Measurements from ENCODE around the gene CTDSP2.
"Not testable (repeated sequence)": the region's sequence is repeated elsewhere in the genome, so short reads cannot be mapped to it uniquely, and the experiment has no call there.

CTDSP2 gene

DNA sequence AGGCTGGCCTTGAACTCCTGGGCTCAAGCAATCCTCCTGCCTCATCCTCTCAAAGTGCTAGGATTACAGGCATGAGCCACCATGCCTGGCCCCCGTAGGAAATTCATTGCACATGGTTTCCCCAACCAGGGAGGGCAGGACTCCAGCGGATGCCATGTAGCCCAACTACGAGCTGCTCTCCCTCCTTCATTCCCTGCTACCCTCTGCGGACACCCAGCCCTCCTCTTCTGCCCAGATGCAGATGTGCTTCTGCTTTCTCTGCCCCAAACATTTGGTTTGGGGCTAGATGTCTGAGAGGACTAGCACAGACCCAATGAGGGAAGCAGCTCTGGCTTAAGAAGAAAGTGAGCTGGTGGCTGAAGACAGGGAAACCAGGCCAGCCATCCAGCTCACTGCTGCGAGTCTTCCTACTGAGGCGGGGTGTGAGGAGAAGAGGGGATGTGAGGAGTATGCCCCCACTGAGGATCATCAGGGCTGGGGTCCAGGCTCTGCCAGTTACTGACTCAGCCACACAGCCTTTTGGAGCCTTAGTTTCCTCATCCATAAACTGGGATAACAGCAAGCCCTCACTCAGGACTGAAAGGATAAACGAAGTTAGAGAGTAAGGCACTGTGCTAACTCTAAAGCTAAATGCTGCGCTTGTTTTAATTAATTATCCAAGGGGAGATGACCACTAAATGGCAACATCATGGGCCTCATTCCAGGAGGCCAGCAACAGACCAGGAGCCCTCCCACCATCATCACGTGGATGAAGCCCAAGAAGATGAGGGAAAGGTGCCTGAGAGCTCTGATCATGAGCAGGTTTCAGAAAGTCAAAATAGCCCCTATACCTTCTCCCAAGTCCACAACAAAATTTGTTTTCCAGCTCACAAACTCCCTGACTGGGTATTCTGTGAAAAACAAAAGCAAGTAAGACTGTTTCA is 10.9 kb downstream of the CTDSP2 start:
- no peak for DNase-seq (ENCODE audit: low read depth in 2 of 2)

DNA sequence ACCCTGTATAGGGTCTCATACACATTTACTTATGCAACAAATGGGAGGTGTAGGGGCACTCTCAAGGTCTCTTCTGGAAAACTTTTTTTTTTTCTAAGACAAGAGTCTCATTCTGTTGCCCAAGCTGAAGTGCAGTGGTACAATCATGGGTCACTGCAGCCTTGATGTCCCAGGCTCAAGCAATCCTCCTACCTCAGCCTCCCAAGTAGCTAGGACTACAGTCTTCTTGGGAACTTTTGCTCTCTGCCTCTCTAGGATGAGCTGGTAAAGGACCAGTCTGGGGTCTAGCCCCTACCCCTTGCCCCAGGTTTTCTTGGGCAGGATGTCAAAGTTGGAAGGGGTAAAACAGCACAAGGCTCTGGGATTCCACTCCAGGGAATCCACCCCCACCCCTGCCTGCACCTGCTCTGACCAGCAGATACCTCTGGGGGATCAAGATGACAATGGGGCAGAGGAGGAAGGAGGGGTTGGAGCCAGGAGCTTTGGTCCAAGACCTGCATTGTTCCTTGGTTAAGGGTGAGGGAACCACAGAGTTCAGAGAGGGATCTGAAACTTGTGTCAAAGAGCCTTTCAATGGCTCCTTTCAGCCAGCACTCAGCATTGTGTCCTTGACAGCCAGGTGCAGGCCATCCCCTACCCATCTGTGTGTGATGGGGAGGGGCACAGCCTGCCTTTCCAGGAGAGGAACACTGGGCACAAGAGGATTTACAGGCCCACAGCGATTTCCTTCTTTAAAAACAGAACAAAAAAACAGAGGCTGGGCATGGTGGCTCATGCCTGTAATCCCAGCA is 12.2 kb downstream of the CTDSP2 start:
- DNase-seq (ENCODE audit: low read depth in 2 of 2): no peak

DNA sequence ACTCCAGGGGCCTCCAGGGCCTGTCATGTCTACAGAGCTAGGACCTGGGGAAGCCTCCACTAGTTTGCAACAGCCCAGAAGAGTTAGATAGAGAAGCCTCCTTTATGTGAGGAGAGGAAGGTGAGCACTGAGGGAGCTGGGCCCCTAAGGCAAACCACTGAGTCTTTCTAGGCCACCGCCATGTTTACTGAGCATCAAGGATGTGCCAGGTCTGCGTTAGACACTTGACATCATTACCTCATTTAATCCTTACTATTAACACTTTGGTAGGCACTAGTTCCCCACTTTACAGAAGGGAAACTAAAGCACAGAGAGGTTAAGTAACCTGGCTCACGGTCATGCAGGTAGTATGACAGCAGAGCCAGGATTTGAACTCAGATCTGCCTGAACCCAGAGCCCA is 12.9 kb downstream of the CTDSP2 start:
- DNase-seq (ENCODE audit: low read depth in 2 of 2): no peak

DNA sequence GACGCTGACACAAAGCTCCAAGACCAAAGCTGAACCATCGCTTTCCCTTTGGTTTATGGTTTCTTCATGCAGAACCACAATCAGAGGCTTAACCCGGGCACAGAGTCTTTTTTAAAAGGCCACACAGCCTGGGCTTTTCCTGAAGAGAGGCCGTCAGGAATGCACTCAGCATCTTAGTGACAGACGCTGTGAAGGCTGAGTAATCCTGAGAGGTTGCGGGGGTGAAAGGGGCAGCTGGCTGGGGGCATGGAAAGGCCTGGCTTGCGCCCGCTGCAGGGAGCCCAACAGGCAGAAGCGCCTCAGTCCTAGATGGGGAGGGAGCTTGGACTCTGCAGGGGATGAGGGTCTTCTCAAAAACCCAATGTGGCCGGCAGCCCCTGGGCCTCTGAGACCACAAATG is 13.6 kb downstream of the CTDSP2 start:
- no peak for DNase-seq (ENCODE audit: low read depth in 2 of 2)

DNA sequence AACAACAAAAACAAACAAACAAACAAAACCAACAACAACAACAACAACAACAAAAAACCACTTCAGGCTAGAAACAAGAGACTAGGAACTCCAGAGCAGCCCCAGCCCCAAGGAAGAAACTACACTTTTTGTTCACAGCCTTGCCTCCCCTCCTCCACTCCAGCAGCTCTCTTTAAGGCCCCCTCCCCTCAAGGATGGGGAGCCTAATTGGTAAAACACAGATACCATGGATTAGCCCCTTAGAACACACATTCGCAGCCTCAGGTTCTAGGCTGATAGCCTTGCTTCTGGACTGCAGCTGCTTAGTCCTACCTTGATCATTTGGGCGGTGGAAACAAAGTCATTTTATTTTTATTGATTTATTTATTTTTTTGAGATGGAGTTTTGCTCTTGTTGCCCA is 16.1 kb downstream of the CTDSP2 start:
- DNase-seq (ENCODE audit: low read depth in 2 of 2): no peak

DNA sequence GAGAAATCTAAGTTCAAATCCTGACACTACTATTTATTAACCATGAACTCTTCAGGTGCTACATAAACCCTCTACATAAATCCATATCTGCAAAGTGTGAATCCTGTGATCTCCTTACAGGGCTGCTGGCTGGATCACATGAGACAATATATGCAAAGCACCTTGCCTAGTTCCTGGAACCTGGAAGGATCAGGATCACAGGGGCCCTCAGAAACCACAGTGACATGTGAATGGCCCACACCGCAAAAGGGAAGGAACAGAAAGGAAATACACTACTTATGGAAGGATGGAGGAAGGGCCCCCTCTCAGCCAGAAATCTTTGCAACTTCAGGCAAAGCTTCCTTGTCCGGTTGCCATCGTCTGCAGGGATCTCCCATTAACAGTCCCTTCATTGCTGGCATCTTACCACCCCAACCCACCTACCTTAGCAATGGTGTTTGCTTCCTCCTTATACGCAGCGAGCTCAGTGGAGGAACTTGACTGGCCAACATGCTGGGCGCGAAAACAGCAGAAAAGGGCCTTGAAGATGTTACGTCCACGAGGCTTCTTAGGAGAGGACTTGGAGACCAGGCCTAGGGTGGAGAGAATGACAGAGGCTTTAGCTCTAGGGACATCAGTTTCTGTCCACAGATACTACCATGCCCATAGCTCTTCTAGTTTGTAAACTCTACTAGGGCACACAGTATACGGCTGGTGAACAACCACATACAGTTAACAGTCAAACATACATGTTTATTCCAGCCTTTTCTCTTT is 17.3 kb downstream of the CTDSP2 start:
- no peak for DNase-seq (ENCODE audit: low read depth in 2 of 2)

DNA sequence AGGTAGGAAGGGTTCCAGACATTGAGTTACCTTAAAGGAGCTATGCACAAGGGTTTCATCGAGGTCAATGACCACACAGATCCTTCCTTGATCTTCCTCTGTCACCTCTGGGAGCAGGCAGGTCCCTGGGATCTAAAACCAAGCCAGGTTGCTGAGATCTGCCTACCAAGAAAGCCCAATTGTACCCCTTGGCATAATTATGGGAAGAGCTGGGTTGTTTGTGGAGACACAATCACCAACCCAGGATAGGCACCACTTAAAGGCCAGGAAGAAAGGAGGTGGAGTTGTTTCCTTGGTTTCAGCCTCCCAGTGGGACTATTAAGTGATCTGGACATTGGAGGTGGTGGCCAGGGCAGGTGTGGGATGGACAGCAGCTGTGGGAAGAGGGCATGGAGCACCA is 19.6 kb downstream of the CTDSP2 start:
- no peak for DNase-seq (ENCODE audit: low read depth in 2 of 2)

DNA sequence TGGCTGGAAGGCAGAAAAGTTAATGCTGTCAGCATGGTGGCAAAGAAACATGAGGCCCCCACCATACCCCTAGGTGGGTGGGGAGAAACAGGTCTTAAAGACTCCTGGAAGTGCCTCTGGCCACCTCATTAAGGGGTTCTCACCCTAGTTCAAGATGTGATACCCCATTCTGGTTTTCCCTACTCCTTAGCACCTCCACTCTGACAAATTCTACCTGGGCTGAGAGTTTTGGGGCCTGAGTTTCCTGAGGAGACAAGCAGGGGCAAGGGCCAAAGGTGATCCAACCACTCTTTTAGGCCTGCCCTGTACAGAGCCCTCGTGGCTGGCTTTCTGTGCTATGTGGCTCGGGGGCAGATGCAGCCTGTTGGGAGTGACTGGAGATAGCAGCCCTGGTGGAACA is 20.1 kb downstream of the CTDSP2 start:
- DNase-seq (ENCODE audit: low read depth in 2 of 2): no peak

DNA sequence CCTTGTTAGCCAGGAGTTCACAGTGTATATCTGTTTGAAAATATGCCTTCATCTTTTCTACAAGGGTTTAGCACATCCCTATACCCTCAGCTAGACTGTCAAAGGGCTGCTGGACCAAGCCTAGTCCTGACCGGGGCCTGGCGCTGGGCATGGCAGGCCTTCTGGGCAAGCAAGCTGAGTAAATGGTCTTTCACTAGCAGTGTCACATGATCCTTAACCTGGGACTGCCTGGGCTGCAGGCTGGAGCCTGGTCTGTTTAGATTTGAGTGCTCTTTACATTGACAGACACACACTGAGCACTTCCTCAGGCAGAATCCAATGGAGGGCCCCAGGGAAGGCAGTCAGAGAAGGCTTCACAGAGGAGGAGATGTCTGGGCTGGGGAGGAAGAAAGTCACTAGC is 21.1 kb downstream of the CTDSP2 start:
- no peak for DNase-seq (ENCODE audit: low read depth in 2 of 2)

DNA sequence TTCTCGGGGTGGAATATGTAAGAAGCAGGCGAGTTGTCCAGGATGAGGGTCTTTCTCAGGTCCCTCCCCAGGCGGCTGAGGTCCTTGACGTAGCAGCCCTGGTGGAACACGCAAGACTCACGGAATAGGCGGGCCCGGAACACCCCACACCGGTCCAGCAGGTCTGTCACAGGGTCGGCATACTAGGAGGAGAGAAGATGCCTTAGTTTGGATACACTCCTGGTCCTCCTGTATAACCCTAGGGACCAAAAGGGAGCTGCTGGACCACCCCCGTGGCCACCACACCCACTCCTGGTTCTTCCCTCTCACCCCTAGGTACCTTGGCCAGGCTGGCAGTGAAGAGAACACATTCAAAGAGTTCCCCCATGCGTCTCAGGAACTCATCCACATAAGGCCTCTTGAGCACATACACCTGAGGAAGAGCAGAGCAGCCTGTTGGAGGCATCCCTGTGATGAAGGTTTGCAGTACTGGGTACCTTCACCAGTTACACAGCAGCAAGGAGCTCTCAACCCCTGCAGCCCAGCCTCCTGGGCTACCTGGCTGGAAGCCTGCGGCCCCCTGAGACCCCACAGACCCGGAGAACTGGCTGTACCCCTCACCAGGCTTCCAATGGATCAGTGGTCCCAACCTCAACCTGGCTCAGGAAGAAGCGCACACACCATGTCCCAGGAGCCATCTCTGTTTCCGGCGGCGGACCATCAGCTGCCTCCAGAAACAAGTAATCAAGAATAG is 22.5 kb downstream of the CTDSP2 start:
- no peak for DNase-seq (ENCODE audit: low read depth in 2 of 2)

DNA sequence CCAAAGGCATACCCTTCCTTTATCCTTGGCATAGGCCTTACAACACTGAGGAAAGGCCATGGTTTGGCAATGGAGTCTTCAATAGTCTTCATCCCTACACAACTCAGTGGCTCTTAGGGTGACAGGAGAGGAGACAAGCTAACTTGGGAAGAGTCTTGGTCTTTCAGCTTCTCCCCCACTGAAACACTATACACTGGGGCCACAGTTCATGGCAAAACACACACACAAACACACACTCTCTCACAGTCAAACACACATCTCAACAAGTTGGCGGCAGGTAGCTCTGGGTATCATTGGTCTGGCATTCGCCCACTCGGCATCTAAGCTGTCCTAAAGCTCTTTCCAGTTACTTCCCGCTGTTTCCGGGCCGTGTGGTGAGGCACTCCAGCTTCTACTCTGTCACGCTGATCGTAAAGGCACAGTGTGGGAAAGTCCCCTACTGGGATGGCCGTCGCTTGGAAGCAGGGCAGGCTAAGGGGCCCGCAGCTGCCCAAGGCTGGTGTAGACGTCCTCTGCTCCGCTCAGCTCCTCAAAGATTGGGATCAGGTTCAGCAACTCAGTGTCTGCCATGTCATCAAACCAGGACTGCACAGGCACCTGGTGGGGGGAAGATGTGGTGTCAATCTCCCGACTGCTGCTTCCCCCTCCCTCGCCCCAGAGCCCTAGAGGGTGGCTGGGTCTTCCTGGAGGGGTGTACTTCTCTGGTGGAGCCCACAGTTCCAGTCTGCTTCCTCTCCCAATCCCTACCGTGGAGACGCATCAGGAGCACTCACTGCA is 23.2 kb downstream of the CTDSP2 start:
- DNase-seq (ENCODE audit: low read depth in 2 of 2): no peak

DNA sequence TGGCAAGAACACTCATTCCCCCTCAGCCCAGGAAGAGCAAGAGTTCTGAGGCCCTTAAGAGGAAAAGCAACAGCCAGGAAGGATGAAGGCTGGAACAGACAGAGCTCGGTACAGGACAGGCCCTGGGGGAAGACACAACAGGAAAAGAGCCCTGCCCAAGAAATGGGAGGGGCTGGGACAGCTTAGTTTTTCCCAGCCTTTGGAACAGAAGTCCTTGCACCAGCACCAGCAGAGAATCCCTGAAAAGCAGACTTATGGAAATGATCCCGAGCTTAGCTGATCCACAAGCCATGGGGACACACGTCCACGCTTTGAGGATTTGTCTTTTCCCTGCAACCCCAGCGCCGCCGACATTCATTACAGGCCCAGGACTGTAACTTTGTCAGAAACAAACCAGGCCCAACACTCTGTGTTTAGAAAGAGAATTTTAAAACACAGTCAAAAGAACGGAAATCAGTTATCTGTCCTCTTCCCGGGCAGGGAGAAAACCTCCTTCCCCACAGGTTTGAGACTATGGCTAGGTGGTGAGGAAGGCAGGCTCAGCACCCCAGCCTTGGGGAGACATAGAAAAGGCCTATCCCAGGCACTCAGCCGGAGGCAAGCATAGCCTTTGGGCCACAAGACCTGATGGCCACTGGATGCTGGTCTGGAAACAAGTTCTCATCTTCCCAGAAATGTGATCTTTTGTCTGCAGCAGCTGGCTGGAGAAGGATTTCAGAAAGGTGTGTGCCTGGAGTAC is 24.0 kb downstream of the CTDSP2 start:
- no peak for DNase-seq (ENCODE audit: low read depth in 2 of 2)

DNA sequence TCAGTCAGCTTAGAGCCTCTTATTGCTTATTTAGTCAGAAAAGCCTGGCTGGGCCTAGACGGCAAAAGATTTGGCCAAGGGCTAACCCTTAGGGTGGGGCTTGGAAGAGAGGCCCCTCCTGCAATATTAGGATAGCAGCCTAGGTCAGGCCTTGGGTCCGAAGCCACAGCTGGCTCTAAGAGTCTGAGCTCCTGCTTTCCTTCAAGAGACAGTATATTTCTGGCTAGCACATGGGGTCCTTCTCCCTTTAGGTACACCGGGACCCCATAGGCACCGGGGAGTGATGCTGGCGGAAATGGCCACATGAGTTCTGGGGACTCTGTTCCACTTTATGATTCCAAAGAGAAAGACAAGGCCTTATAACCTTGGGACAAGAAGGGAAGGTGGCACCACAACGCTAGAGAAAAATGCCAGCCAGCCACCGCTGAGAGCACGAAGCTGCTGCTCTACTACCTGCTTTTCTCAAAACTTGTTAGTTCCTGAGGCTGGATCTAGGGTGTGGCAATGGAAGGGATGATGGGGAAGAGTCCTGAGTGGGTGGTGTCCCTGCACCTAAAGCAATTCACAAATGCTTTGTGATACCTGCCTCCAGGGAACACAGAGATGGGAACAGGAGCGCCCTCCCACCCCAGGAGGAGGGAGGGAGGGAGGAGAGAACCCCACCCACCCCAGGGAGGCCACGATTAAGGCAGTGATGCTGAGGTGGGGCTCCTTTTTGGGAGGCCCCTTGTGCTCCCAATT is 24.9 kb downstream of the CTDSP2 start:
- no peak for DNase-seq (ENCODE audit: low read depth in 2 of 2)

DNA sequence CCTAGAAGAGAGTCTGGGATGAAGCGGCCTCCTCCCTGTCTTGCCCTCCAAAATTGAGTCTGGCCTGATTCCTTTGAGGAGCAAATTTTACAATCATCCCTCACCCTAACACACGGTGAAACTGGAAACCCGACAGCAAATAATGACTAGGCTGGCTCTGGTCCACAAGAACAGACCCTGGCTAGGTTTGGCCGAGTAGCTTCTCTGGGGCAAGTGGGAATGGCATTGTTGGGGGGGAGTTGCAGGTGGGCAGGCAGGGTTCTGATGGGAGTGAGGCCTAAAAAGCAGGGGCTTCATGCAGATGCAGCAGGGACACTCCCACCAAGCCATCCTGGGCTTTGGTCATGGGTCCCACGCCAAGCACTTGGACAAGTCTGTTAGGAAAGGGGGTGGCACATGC is 25.5 kb downstream of the CTDSP2 start:
- DNase-seq (ENCODE audit: low read depth in 2 of 2): not testable (repeated sequence)

DNA sequence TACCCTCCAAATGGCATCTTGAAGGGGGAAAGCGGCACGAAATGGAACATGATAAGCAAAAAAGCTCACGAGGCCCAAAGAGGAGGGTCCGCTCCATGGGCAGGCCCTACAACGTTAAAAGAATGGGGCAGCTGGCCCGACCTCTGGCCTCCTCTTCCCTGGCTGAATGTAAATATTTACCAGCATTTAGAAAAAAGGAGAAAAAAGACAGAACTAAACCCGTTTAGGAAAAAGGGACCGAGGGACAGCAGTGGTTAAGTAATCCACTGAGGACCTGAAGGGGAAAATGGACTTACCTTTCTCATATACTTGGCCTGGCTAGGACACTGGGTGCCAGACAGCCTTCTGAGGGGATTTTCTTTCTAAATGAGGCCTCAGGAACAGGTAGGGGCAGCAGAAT is 26.4 kb downstream of the CTDSP2 start:
- not testable (repeated sequence) for DNase-seq (ENCODE audit: low read depth in 2 of 2)

DNA sequence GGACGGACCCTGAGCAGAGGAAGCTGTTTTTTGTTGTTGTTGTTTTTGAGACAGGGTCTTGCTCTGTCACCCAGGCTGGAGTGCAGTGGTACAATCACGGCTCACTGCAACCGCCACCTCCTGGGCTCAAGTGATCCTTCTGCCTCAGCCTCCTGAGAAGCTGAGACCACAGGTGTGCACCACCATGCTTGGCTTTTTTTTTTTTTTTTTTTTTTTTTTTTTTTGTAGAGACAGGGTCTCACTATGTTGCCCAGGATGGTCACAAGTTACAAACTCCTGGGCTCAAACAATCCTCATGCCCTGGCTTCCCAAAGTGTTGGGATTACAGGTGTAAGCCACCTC is 28.6 kb downstream of the CTDSP2 start:
- not testable (repeated sequence) for DNase-seq (ENCODE audit: low read depth in 2 of 2)

DNA sequence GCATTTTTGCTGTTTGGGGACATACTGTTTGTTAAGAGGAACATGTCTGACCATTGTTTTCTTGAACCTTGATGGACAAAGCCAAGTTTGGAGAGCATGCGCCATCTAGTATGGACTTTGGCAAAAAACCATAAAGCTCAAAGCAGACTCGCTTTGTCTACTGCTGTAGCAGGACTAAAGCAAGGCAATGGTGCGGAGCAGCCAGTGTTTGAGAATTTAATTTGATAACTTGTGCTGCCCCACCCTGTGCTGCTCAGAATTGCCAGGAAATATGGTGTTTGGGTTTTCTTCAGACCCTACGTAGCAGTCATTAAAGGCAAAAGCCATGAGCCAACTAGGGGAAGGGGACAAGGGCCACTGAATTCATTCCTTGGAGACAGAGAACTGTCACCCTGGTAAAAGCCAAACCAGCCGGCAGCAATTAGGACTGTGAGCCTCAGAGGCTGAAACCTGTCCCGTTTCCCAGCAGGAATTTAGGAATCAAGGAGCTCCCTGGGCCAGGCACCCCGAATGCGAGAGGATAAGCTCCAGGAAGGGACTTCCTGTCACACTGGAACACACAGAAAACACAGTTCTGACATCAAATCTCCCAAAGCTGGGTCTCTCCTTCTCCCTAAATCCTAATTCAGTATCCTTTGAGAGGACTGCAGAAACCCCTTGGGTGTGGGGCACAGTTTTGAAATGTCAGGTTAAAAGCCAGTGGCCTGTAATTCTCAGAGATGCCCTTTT is 29.1 kb downstream of the CTDSP2 start:
- DNase-seq (ENCODE audit: low read depth in 2 of 2): no peak

DNA sequence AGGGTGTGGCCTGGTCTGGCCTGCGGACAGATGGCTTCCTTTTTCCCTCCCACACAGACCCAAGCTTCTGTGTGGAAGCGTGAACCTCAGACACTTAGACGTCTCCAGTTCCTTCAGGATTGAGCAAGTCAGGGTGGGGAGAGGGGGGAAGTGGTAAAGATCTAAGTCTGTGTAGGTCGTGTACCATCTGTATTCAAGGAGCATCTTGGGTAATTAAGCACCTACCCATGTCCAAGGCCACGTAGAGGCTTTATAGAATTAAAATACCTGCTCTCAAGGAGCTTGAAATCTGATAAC is 29.7 kb downstream of the CTDSP2 start:
- no peak for DNase-seq (ENCODE audit: low read depth in 2 of 2)
